ENCODE data around the gene NKD1.

- TF ChIP-seq CTCF (conservative IDR thresholded peaks at IDR 0.05; ENCODE audit: low read length) (no peak), EZH2phosphoT487 (IDR thresholded peaks at IDR 0.05; ENCODE audit: borderline replicate concordance) (no peak)
These were observed 31.3 kb upstream of the NKD1 start for GRCh38 chr16:50516890-50517289.

All from Loucy (cell line).